ENCODE results near the gene SLX4IP. TPM values are rescaled to one million over a fixed set of nuclear protein-coding genes. Genes with fewer than 3 reads are reported as not detected.
A peak's percentile ranks its signal among the peaks of the same experiment; 100 is the strongest.
"Not testable (repeated sequence)": the region's sequence is repeated elsewhere in the genome, so short reads cannot be mapped to it uniquely, and the experiment has no call there.

The SLX4IP gene
- total RNA-seq (ENCODE audit: insufficient read depth, low replicate concordance) = 7.7 TPM

DNA sequence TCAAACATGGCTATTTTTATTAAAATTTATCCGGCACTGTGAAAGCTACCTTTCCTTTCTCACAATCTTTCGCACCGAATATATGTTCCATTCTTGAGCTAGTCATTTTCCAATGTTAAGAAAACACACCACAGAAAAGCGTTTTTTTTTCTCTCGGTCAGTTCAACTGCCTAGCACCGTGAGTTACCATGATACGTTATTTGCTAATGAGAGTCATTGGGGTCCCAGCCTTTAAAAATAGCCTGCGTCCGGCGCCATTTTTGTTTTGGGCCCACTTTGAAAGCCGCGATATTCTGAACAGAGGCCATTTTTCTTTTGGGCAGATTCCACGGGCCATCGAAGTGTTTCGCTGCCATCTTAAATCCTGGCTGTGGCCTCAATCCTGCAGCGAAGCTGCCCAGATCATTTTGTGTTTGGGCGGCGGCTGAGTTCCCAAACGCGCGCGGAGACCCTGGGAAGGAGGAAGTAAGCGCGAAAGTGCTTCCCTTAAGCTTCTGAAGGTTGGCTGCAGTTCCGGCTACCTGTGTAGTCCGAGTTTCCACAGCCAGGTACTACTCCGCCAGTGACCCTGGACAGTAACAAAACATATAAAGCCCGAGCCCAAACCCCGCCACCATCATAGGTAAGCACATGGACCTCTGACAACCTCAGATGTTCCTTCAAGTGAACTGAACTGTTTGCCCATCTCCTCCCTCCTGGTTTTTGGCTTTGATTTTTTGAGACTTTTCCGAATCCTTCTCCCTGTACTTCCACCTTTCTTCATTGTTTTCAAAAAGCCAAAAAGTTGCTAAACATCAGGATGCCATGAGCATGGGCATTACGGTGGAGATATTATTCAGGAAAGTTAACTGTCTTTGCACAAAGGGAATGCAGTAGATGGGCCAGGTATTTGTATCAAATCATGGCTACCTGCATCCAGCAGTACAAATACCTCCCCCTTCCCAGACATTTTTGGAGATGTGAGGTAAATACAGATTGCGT is at the start of gene SLX4IP:
SLX4IP (plus strand) TSS at position 474 of the 981 bp plus-strand sequence. CDS start 22,900 bp downstream, outside the sequence.
- peak; percentile 99 for DNase-seq (ENCODE audit: low spot score)

DNA sequence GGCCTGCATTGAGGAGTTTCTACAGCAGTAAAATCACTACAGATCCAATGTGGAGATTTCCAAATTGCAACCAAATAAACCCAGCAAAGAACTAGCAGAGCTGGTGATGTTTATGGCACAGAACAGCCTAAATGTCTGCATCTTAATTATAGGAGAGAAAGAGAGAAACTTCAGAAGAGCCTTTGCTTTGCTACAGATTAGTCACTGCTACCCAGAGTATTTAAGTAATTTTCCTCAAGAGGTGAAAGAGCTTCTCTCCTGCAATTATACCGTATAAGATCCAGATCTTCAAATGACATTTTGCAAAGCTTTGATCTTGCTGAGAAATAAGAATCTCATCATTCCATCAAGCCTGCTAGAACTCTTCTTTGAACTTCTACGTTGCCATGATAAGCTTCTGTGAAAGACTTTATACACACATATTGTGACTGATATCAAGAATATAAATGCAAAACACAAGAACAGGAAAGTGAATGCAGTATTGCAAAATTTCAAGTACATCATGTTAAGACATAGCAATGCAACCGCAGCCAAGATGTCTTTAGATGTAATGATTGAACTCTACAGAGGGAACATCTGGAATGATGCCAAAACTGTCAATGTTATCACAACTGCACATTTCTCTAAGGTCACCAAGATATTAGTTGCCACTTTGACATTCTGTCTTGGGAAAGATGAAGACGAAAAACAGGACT is 49.1 kb upstream of the SLX4IP start:
- peak; percentile 83 for DNase-seq (ENCODE audit: low spot score)

GRCh38 chr20:10387686-10388085 is 47.4 kb upstream of the SLX4IP start:
- DNase-seq (ENCODE audit: low spot score) = no peak

DNA sequence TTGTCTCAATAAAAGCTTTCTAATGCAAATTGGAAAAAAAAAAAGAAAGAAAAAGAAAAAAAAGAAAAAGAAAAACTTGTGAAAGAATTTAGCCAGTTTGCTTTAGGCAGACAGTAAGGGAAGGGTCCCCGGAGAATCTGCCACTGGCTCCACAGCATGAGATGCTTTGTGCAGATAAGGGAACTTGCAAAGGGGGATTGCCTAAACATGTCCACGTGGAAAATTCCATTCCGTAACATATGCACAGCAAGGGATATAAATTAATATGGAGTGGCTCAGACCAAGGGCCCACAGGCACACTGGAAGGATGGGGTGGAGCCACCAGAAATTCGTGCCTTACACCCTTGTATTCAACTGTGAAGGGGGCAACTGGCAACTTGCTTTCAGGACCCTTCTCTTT is 46.5 kb upstream of the SLX4IP start:
- DNase-seq (ENCODE audit: low spot score) = peak; percentile 25

DNA sequence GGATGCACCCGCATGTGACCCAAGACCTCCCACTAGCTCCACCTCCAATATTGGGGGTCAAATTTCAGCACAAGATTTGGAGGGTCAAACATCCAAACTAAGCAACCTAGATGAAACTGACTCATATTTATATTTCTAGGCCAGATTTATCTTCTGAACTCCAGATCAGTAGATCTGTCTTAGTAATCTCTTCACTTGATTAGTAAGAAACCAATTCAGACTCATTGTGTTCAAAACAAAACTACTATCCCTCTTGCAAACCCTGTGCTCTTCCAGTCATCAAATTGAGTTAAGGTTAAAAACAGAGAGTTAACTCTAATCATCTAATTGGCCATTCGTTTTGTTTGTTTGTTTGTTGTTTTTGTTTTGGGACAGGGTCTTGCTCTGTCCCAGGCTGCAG is 44.4 kb upstream of the SLX4IP start:
- DNase-seq (ENCODE audit: low spot score) = no peak

DNA sequence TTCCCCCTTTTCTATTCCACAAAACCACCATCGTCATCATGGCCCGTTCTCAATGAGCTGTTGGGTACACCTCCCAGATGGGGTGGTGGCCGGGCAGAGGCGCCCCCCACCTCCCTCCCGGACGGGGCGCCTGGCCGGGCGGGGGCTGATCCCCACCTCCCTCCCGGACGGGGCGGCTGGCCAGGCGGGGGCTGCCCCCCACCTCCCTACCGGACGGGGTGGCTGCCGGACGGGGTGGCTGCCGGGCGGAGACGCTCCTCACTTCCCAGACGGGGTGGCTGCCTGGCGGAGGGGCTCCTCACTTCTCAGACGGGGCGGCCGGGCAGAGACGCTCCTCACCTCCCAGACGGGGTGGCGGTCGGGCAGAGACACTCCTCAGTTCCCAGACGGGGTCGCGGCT is 40.4 kb upstream of the SLX4IP start:
- DNase-seq (ENCODE audit: low spot score) = not testable (repeated sequence)

- DNase-seq (ENCODE audit: low spot score) = no peak
Observed at GRCh38 chr20:10398834-10399369, 36.2 kb upstream of the SLX4IP start.

GRCh38 chr20:10402938-10403608 is 32.0 kb upstream of the SLX4IP start:
- DNase-seq (ENCODE audit: low spot score) = no peak

- no peak for DNase-seq (ENCODE audit: low spot score)
Observed at GRCh38 chr20:10404023-10404628, 31.0 kb upstream of the SLX4IP start.

DNA sequence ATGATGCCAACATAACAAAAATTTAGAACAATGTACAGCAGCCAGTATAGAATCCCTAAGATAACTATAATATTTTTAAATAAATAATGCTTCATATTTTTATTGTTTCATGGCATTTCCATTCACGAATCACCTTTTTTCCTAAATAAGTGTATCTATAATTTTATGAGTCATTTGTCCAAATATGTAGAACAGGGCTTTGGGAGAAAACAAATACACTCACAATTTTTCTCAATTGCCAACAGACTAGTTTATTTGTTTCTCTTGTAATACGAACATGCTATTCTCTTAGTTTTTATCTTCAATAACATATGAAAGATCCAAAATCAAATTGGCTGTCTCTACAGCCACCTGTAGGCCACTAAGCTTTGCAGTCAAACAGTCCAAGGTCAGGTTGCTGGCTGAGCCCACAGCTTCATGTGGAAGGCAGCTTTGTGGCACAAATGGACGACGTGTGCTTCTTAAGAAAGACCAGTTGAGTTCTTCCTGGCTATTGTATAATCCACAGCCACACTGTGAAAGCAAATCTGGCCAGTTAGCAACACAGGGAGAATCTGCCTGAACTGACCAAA is 30.1 kb upstream of the SLX4IP start:
- no peak for DNase-seq (ENCODE audit: low spot score)

GRCh38 chr20:10408108-10408813 is 26.8 kb upstream of the SLX4IP start:
- DNase-seq (ENCODE audit: low spot score) = no peak

DNA sequence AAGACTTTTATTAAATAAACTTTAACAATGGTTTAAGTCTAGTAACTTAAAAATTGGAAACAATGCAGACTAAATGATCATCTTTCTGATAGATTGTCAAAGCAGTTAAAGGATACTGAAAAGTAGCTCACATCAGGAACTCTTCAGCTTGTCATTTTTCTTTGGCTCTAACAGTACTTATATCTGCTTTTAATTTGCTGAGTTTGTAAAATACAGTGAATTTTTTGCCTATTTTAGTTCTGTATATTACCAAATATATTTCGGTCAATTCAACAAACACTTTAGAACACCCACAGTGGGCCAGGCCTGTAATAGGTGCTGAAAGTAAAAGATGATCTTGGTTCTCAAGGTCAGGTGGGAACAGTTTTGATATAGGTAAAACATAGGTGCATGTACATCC is 23.4 kb upstream of the SLX4IP start:
- no peak for DNase-seq (ENCODE audit: low spot score)

GRCh38 chr20:10412591-10413408 is 22.3 kb upstream of the SLX4IP start:
- no peak for DNase-seq (ENCODE audit: low spot score)

DNA sequence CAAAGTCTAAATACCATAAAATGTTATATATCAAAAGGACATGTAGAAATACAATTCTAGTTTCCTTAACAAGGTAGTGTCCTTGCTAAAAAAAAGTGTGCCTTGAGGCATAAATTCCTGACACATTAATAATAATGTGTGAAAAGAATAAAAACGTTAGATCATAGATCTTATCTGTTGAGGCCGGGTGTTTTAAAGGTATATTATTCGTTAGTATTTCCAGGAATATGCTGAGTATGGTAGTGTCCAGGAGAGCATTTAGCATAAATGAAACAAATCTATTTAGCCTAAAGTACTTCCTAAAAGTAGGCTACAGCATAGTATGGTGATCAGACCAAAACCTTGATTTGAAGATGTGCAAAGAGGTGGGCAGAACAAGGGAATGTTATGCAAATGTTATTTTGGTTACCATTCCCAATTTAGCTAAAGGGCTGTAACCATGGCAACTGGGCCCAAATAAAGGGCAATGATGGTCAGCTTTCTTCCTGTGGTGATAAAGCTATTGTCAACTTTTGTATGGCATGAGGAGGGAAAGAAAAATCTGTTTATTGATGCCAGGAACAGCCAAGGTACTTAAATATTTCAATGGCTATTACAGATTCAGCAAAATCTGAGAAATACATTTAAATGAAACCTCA is 20.0 kb upstream of the SLX4IP start:
- DNase-seq (ENCODE audit: low spot score) = no peak

GRCh38 chr20:10417218-10417617 is 17.9 kb upstream of the SLX4IP start:
- not testable (repeated sequence) for DNase-seq (ENCODE audit: low spot score)

DNA sequence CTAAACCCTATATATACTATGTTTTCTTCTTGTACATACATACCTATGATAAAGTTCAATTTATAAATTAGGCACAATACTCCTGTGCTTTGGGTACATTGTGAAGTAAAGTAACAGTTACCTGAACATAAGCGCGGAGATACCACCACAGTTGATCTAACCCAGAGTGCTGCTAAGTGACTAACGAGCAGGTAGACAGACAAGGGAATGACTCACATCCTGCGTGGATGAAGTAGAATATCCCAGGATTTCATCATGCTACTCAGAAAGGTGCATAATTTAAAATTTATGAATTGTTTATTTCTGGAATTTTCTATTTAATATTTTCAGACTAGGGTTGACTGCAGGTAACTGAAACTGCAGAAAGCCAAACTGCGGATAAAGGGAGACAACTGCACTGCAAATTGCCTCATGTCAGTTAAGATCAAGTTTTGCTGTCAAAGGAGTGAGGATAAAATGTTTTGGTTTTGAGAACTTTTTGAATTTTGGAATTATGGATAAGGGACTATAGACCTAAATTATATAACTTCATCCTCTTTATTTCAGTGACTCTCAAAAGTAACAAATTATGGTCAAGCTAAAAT is 15.5 kb upstream of the SLX4IP start:
- DNase-seq (ENCODE audit: low spot score) = no peak

- DNase-seq (ENCODE audit: low spot score) = no peak
Observed at GRCh38 chr20:10423735-10424134, 11.4 kb upstream of the SLX4IP start.

- peak; percentile 70 for DNase-seq (ENCODE audit: low spot score)
Observed at GRCh38 chr20:10427060-10427692, 7.9 kb upstream of the SLX4IP start.
